Kidney epithelial cell (primary cell): ENCODE measurements around the gene NAA10. TPM values are rescaled to one million over a fixed set of nuclear protein-coding genes. Genes with fewer than 3 reads are reported as not detected.
"Not testable (repeated sequence)": the region's sequence is repeated elsewhere in the genome, so short reads cannot be mapped to it uniquely, and the experiment has no call there.

Experiments used
- DNase-seq: peaks from one replicate; pipeline ENCODE4 v3.0.0-alpha.2; 2010; ENCODE audit warnings: low read depth
- H3K27me3 ChIP-seq: 2 replicates; pipeline ENCODE4 v1.6.0; 2011; ENCODE audit warnings: low read length; ENCODE audit not compliant: control insufficient read depth, insufficient read depth
- H3K36me3 ChIP-seq: 2 replicates; pipeline ENCODE4 v1.5.1; 2011; ENCODE audit warnings: low read length; ENCODE audit not compliant: control insufficient read depth, insufficient read depth
- H3K4me3 ChIP-seq: 2 replicates; pipeline ENCODE4 v1.5.1; 2011; ENCODE audit warnings: low read depth, mild to moderate bottlenecking, control low read depth, low read length
- CTCF ChIP-seq: IDR thresholded peaks from 2 replicates; pipeline ENCODE4 v1.5.1; 2011; ENCODE audit warnings: mild to moderate bottlenecking, moderate library complexity, low read length, control low read depth, inconsistent platforms; ENCODE audit not compliant: insufficient read depth, poor library complexity, severe bottlenecking
- total RNA-seq: library from RNA; depleted of rRNA; stranded (reverse); fragments of >200 nt; gene quantifications from 2 replicates; pipeline ENCODE4 v1.2.3, GENCODE V29; 2015

The NAA10 gene
- total RNA-seq: 139 and 141 TPM in 2 replicates

- no peaks in the 10 kb centered on the region for H3K27me3 ChIP-seq
- no peak for DNase-seq
- H3K4me3 ChIP-seq: peak within 1 kb of the TSS; percentile 73
- no peaks in the 10 kb centered on the region for H3K36me3 ChIP-seq
- TF ChIP-seq CTCF: no peak
These were observed at the start of gene NAA10 for GRCh38 chrX:153934762-153935325. TSS of gene NAA10 (minus strand) at chrX:153935037. CDS start at chrX:153934904, 133 bp downstream.

- no peak overlapping the region for H3K4me3 ChIP-seq
- DNase-seq: no peak
- no peaks in the 10 kb centered on the region for H3K27me3 ChIP-seq
- H3K36me3 ChIP-seq: no peaks in the 10 kb centered on the region
- TF ChIP-seq CTCF: no peak
These were observed 48.5 kb upstream of the NAA10 start for GRCh38 chrX:153983321-153983801.

GRCh38 chrX:153981771-153982533, 47.1 kb upstream of the NAA10 start:
- Histone ChIP-seq H3K36me3 (no peaks in the 10 kb centered on the region), H3K4me3 (no peak overlapping the region), H3K27me3 (no peaks in the 10 kb centered on the region)
- TF ChIP-seq CTCF: no peak
- DNase-seq: no peak

- Histone ChIP-seq H3K36me3 (no peaks in the 10 kb centered on the region), H3K27me3 (no peaks in the 10 kb centered on the region), H3K4me3 (no peak overlapping the region)
- TF ChIP-seq CTCF: no peak
- DNase-seq: no peak
These were observed 46.4 kb upstream of the NAA10 start for GRCh38 chrX:153981231-153981630.

- H3K4me3 ChIP-seq, H3K36me3 ChIP-seq, H3K27me3 ChIP-seq, DNase-seq: not testable (repeated sequence)
These were observed 45.6 kb upstream of the NAA10 start for GRCh38 chrX:153980394-153980793.

- H3K27me3 ChIP-seq: no peaks in the 10 kb centered on the region
- no peak for DNase-seq
- H3K4me3 ChIP-seq: no peak overlapping the region
- no peaks in the 10 kb centered on the region for H3K36me3 ChIP-seq
- no peak for TF ChIP-seq CTCF
These were observed 40.0 kb upstream of the NAA10 start for GRCh38 chrX:153974726-153975286.
